ENCODE results near the gene AKTIP.
"Not testable (repeated sequence)": the region's sequence is repeated elsewhere in the genome, so short reads cannot be mapped to it uniquely, and the experiment has no call there.

The AKTIP gene

GRCh38 chr16:53515259-53515658 is 12.2 kb upstream of the AKTIP start:
- DNase-seq = no peak

- not testable (repeated sequence) for DNase-seq
Observed at GRCh38 chr16:53512795-53513194, 9.8 kb upstream of the AKTIP start.

- no peak for DNase-seq
Observed at GRCh38 chr16:53511403-53512280, 8.6 kb upstream of the AKTIP start.

- no peak for DNase-seq
Observed at GRCh38 chr16:53511084-53511402, 8.0 kb upstream of the AKTIP start.

GRCh38 chr16:53510704-53511070 is 7.7 kb upstream of the AKTIP start:
- no peak for DNase-seq

GRCh38 chr16:53509906-53510703 is 7.1 kb upstream of the AKTIP start:
- peak; percentile 79 for DNase-seq

- no peak for DNase-seq
Observed at GRCh38 chr16:53507464-53508179, 4.6 kb upstream of the AKTIP start.

- DNase-seq = no peak
Observed at GRCh38 chr16:53506254-53506653, 3.2 kb upstream of the AKTIP start.

GRCh38 chr16:53504665-53505064 is 1.7 kb upstream of the AKTIP start:
- DNase-seq = peak; percentile 37

GRCh38 chr16:53503991-53504663 is 1.1 kb upstream of the AKTIP start:
- peak; percentile 78 for DNase-seq

GRCh38 chr16:53503270-53503923 is 388 bp upstream of the AKTIP start:
- peak; percentile 100 for DNase-seq

GRCh38 chr16:53501216-53501859 is 1.7 kb downstream of the AKTIP start:
- no peak for DNase-seq

- DNase-seq = no peak
Observed at GRCh38 chr16:53498984-53499383, 4.0 kb downstream of the AKTIP start.

- no peak for DNase-seq
Observed at GRCh38 chr16:53495325-53495724, 7.7 kb downstream of the AKTIP start.

- DNase-seq = no peak
Observed at GRCh38 chr16:53494636-53495035, 8.4 kb downstream of the AKTIP start.

GRCh38 chr16:53492503-53492902 is 10.5 kb downstream of the AKTIP start:
- no peak for DNase-seq

- no peak for DNase-seq
Observed at GRCh38 chr16:53489755-53490154, 13.3 kb downstream of the AKTIP start.

- DNase-seq = no peak
Observed at GRCh38 chr16:53486230-53486629, 16.8 kb downstream of the AKTIP start.

GRCh38 chr16:53484542-53484941 is 18.5 kb downstream of the AKTIP start:
- DNase-seq = no peak

- no peak for DNase-seq
Observed at GRCh38 chr16:53482123-53482522, 20.9 kb downstream of the AKTIP start.

GRCh38 chr16:53480394-53480793 is 22.6 kb downstream of the AKTIP start:
- no peak for DNase-seq

GRCh38 chr16:53478965-53479364 is 24.0 kb downstream of the AKTIP start:
- no peak for DNase-seq

Data from fibroblast of skin of scalp (primary cell).